Measurements from ENCODE around the gene RPGRIP1L.

- TF ChIP-seq CTCF (conservative IDR thresholded peaks at IDR 0.05 in 1 of 2, IDR thresholded peaks at IDR 0.05 in 1 of 2; ENCODE audit: low read depth in 1 of 2, low read length in 2 of 2) (no peak), EZH2 (IDR thresholded peaks at IDR 0.05; ENCODE audit: low read length, missing control alignments) (no peak)
Measured at GRCh38 chr16:53708490-53708889, 4.8 kb upstream of the RPGRIP1L start.

Measured in fibroblast of lung (primary cell).